GM12864 (cell line): ENCODE data around the gene TTF2.

Source experiments
- DNase-seq: peaks from one replicate; pipeline ENCODE4 v3.0.0-alpha.2; 2011; ENCODE audit warnings: low read depth
- H3K4me3 ChIP-seq: 2 replicates; pipeline ENCODE4 v1.5.1; 2011; ENCODE audit warnings: mild to moderate bottlenecking, low read depth, low read length, control low read depth
- CTCF ChIP-seq: IDR thresholded peaks from 2 replicates; pipeline ENCODE4 v1.5.1; 2011; ENCODE audit warnings: low read depth, mild to moderate bottlenecking, moderate library complexity, low read length, control low read depth, inconsistent platforms; ENCODE audit errors: missing control alignments

The TTF2 gene

GRCh38 chr1:117107364-117107763, 47.2 kb downstream of the TTF2 start:
- no peak overlapping the region for H3K4me3 ChIP-seq
- no peak for DNase-seq
- TF ChIP-seq CTCF, result no peak

GRCh38 chr1:117110774-117111173, 50.6 kb downstream of the TTF2 start:
- no peak for DNase-seq
- TF ChIP-seq CTCF, result no peak
- H3K4me3 ChIP-seq, result no peak overlapping the region

- TF ChIP-seq CTCF, result no peak
- no peak overlapping the region for H3K4me3 ChIP-seq
- no peak for DNase-seq
Measured at GRCh38 chr1:117112047-117112717, 52.1 kb downstream of the TTF2 start.

GRCh38 chr1:117113199-117113598, 53.1 kb downstream of the TTF2 start:
- no peak for DNase-seq
- TF ChIP-seq CTCF, result no peak

GRCh38 chr1:117114877-117115276, 54.8 kb downstream of the TTF2 start:
- no peak for DNase-seq
- H3K4me3 ChIP-seq, result no peak overlapping the region
- no peak for TF ChIP-seq CTCF

More at GRCh38 chr1:117113199-117113598, 53.1 kb downstream of the TTF2 start:
- H3K4me3 ChIP-seq, result no peak overlapping the region

- TF ChIP-seq CTCF, result no peak
- no peak overlapping the region for H3K4me3 ChIP-seq
- DNase-seq, result no peak
Measured at GRCh38 chr1:117116090-117116783, 56.1 kb downstream of the TTF2 start.

GRCh38 chr1:117116784-117117130, 56.6 kb downstream of the TTF2 start:
- no peak for DNase-seq
- no peak overlapping the region for H3K4me3 ChIP-seq
- no peak for TF ChIP-seq CTCF
